Body of pancreas (tissue), 4 donors: ENCODE measurements around the gene CYP27A1.

Experiments used
- CTCF ChIP-seq, 7 experiments: fragments of 450-650 bp in 4 of 7; fragments of 200-600 bp in 3 of 7; sonication (generic) in 3 of 7; IDR thresholded peaks; one replicate each; pipeline ENCODE4 v1.5.1; 2016 to 2019; ENCODE audit warnings: antibody characterized with exemption in 7 of 7
- POLR2A ChIP-seq, 3 donors: fragments of 450-650 bp; IDR thresholded peaks; one replicate each; pipeline ENCODE4 v1.6.1; 2016; ENCODE audit warnings: antibody characterized with exemption in 3 of 3, mild to moderate bottlenecking in 2 of 3

GRCh38 chr2:218837495-218837894 is 55.5 kb downstream of the CYP27A1 start:
- TF ChIP-seq CTCF (IDR thresholded peaks at IDR 0.05) = no peak
- no peak for TF ChIP-seq POLR2A (IDR thresholded peaks at IDR 0.05)
